SK-N-SH (cell line): ENCODE measurements around the gene SRRM2.

Source experiments
- POLR2AphosphoS5 ChIP-seq: IDR thresholded peaks from 2 replicates; pipeline ENCODE4 v1.6.1; 2012; ENCODE audit warnings: low read depth, low read length
- TF ChIP-seq, protein P1 (sequence below): fragments of 150-350 bp; IDR thresholded peaks from 2 replicates; pipeline ENCODE4 v1.6.1; 2017; ENCODE audit warnings: antibody characterized with exemption, low read length, low read depth, borderline replicate concordance
- TF ChIP-seq, protein P2 (sequence below): fragments of 200-600 bp; sonication (generic); IDR thresholded peaks from 2 replicates; pipeline ENCODE4 v1.6.1; 2017; ENCODE audit warnings: antibody characterized with exemption, mild to moderate bottlenecking, moderate library complexity
- TF ChIP-seq, protein P3 (sequence below): IDR thresholded peaks from 2 replicates; pipeline ENCODE4 v1.6.1; 2012; ENCODE audit warnings: mild to moderate bottlenecking, low read depth, low read length, moderate library complexity

DNA sequence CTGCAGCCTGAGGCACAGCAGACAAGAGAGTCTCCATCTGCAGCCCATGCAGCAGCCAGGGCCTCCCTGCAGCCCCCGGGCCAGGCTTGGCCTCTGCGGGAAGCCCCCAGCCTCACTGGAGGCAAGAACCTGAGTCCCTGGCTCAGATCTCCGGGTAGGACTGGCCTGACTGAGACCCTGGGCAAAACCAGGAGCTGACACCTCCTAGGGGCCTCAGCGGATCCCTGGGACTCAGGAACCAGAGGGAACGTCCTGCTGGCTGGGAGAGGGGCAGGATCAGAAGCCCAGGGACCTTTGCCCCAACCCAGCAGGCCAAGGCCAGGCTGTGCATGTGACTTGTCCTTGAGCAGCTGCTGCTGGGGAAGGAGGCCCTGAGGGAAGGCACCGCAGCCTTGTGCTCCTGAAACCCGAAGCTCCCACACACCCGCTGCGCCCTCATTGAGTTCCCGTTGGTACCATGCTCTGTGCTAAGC, 62.9 kb downstream of the SRRM2 start:
- TF ChIP-seq POLR2AphosphoS5: no peak
- TF ChIP-seq, protein P1, sequence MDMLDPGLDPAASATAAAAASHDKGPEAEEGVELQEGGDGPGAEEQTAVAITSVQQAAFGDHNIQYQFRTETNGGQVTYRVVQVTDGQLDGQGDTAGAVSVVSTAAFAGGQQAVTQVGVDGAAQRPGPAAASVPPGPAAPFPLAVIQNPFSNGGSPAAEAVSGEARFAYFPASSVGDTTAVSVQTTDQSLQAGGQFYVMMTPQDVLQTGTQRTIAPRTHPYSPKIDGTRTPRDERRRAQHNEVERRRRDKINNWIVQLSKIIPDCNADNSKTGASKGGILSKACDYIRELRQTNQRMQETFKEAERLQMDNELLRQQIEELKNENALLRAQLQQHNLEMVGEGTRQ: no peak
- TF ChIP-seq, protein P2, sequence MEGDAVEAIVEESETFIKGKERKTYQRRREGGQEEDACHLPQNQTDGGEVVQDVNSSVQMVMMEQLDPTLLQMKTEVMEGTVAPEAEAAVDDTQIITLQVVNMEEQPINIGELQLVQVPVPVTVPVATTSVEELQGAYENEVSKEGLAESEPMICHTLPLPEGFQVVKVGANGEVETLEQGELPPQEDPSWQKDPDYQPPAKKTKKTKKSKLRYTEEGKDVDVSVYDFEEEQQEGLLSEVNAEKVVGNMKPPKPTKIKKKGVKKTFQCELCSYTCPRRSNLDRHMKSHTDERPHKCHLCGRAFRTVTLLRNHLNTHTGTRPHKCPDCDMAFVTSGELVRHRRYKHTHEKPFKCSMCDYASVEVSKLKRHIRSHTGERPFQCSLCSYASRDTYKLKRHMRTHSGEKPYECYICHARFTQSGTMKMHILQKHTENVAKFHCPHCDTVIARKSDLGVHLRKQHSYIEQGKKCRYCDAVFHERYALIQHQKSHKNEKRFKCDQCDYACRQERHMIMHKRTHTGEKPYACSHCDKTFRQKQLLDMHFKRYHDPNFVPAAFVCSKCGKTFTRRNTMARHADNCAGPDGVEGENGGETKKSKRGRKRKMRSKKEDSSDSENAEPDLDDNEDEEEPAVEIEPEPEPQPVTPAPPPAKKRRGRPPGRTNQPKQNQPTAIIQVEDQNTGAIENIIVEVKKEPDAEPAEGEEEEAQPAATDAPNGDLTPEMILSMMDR: no peak
- TF ChIP-seq, protein P3, sequence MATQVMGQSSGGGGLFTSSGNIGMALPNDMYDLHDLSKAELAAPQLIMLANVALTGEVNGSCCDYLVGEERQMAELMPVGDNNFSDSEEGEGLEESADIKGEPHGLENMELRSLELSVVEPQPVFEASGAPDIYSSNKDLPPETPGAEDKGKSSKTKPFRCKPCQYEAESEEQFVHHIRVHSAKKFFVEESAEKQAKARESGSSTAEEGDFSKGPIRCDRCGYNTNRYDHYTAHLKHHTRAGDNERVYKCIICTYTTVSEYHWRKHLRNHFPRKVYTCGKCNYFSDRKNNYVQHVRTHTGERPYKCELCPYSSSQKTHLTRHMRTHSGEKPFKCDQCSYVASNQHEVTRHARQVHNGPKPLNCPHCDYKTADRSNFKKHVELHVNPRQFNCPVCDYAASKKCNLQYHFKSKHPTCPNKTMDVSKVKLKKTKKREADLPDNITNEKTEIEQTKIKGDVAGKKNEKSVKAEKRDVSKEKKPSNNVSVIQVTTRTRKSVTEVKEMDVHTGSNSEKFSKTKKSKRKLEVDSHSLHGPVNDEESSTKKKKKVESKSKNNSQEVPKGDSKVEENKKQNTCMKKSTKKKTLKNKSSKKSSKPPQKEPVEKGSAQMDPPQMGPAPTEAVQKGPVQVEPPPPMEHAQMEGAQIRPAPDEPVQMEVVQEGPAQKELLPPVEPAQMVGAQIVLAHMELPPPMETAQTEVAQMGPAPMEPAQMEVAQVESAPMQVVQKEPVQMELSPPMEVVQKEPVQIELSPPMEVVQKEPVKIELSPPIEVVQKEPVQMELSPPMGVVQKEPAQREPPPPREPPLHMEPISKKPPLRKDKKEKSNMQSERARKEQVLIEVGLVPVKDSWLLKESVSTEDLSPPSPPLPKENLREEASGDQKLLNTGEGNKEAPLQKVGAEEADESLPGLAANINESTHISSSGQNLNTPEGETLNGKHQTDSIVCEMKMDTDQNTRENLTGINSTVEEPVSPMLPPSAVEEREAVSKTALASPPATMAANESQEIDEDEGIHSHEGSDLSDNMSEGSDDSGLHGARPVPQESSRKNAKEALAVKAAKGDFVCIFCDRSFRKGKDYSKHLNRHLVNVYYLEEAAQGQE: no peak
